Mammary epithelial cell (primary cell): Measurements from ENCODE around the gene ELAPOR1.

Experiments
- CTCF ChIP-seq, 2 donors: IDR thresholded peaks in 1 of 2; conservative IDR thresholded peaks in 1 of 2; 2 replicates each; pipeline ENCODE4 v1.5.1; 2011 to 2012; ENCODE audit warnings: inconsistent platforms in 2 of 2, low read length in 2 of 2, mild to moderate bottlenecking in 2 of 2, control low read depth in 1 of 2, low read depth in 1 of 2; ENCODE audit not compliant: insufficient read depth in 1 of 2; ENCODE audit errors: extremely low read depth in 1 of 2
- EZH2 ChIP-seq: IDR thresholded peaks from 2 replicates; pipeline ENCODE4 v1.6.1; 2012; ENCODE audit warnings: low read length, inconsistent platforms, borderline replicate concordance

GRCh38 chr1:109099938-109100773 lies 13.8 kb upstream of the ELAPOR1 start:
- TF ChIP-seq EZH2 (no peak), CTCF (conservative IDR thresholded peaks at IDR 0.05 in 1 of 2, IDR thresholded peaks at IDR 0.05 in 1 of 2; ENCODE audit: extremely low read depth in 1 of 2, insufficient read depth in 1 of 2, low read depth in 1 of 2, low read length in 2 of 2) (peak; percentile 83 to 93)
